Bronchial epithelial cell (primary cell): ENCODE data around the gene ELOA2. TPM values are rescaled to one million over a fixed set of nuclear protein-coding genes. Genes with fewer than 3 reads are reported as not detected.

Experiments
- DNase-seq: peaks from one replicate; pipeline ENCODE4 v3.0.0-alpha.2; 2010; ENCODE audit warnings: low read depth
- FAIRE-seq: peaks from 2 replicates; lab custom pipeline; 2011; peaks lifted over from hg19 to GRCh38; lab: Jason Lieb, UNC
- H3K27me3 ChIP-seq: 2 replicates; pipeline ENCODE4 v1.5.1; 2011; ENCODE audit warnings: low read length; ENCODE audit not compliant: control insufficient read depth, insufficient read depth
- H3K36me3 ChIP-seq: 2 replicates; pipeline ENCODE4 v1.5.1; 2011; ENCODE audit warnings: low read length; ENCODE audit not compliant: control insufficient read depth, insufficient read depth
- H3K4me3 ChIP-seq: 2 replicates; pipeline ENCODE4 v1.5.1; 2011; ENCODE audit warnings: mild to moderate bottlenecking, low read depth, low read length, control low read depth
- CTCF ChIP-seq: IDR thresholded peaks from 2 replicates; pipeline ENCODE4 v1.5.1; 2011; ENCODE audit warnings: mild to moderate bottlenecking, moderate library complexity, low read length, control low read depth, inconsistent platforms; ENCODE audit not compliant: insufficient read depth, severe bottlenecking
- total RNA-seq: library from RNA; depleted of rRNA; stranded (reverse); fragments of >200 nt; gene quantifications from 2 replicates; pipeline ENCODE4 v1.2.1, GENCODE V29; 2014

Gene ELOA2, protein sequence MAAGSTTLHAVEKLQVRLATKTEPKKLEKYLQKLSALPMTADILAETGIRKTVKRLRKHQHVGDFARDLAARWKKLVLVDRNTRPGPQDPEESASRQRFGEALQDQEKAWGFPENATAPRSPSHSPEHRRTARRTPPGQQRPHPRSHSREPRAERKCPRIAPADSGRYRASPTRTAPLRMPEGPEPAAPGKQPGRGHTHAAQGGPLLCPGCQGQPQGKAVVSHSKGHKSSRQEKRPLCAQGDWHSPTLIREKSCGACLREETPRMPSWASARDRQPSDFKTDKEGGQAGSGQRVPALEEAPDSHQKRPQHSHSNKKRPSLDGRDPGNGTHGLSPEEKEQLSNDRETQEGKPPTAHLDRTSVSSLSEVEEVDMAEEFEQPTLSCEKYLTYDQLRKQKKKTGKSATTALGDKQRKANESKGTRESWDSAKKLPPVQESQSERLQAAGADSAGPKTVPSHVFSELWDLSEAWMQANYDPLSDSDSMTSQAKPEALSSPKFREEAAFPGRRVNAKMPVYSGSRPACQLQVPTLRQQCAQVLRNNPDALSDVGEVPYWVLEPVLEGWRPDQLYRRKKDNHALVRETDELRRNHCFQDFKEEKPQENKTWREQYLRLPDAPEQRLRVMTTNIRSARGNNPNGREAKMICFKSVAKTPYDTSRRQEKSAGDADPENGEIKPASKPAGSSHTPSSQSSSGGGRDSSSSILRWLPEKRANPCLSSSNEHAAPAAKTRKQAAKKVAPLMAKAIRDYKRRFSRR
- not detected in 2 replicates for total RNA-seq

GRCh38 chr18:47035156-47035671, at the start of gene ELOA2:
ELOA2 (minus strand) TSS chr18:47035621; CDS start chr18:47035264, 357 bp downstream.
- no peak for FAIRE-seq
- TF ChIP-seq CTCF: no peak
- Histone ChIP-seq H3K36me3 (no peaks in the 10 kb centered on the region), H3K4me3 (no peak within 1 kb of the TSS), H3K27me3 (no peaks in the 10 kb centered on the region)
- no peak for DNase-seq

DNA sequence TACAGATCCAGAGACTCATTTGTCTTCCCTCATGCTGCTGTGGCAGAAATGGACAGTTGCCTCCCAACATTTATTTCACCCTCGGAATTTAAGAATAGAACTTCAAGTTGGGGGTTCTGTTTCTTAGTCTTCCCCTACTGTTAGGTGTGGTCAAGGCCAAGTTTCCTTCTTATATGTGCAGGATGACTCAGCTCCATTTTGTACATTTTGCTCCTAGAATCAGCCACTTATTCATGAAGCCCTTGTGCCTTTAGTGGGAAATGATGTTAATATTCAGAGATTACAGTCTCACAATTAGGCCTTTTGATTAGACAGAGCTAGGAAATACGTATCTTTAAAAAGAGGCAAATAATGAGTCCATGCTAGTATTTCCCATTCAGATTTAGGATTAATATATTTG, 46.2 kb upstream of the ELOA2 start:
- Histone ChIP-seq H3K27me3 (no peaks in the 10 kb centered on the region), H3K4me3 (no peak overlapping the region), H3K36me3 (no peaks in the 10 kb centered on the region)
- TF ChIP-seq CTCF: no peak
- DNase-seq (peak; percentile 13), FAIRE-seq (no peak)

GRCh38 chr18:47080872-47081271, 45.5 kb upstream of the ELOA2 start:
- H3K4me3 ChIP-seq: no peak overlapping the region
- H3K27me3 ChIP-seq: no peaks in the 10 kb centered on the region
- no peak for TF ChIP-seq CTCF
- FAIRE-seq (no peak), DNase-seq (no peak)
- H3K36me3 ChIP-seq: no peaks in the 10 kb centered on the region

DNA sequence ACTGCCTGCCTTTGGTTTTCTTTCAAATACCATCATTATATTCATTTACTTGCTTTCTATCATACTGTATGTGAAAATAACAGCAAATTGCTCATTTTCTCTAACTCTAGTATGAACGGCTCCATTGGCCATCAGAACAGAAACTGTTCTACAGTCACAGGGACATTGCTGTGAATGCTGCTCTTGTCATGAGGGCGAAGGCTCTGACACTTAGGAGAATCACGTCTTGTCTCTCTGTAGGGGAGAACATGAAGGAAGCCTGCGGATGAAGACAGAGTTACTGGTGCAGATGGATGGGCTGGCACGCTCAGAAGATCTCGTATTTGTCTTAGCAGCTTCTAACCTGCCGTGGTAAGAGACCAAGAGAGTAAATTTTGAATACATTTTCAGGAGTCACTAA, 41.7 kb upstream of the ELOA2 start:
- Histone ChIP-seq H3K27me3 (no peaks in the 10 kb centered on the region), H3K36me3 (no peaks in the 10 kb centered on the region), H3K4me3 (no peak overlapping the region)
- DNase-seq: no peak
- TF ChIP-seq CTCF: no peak
- FAIRE-seq: no peak

DNA sequence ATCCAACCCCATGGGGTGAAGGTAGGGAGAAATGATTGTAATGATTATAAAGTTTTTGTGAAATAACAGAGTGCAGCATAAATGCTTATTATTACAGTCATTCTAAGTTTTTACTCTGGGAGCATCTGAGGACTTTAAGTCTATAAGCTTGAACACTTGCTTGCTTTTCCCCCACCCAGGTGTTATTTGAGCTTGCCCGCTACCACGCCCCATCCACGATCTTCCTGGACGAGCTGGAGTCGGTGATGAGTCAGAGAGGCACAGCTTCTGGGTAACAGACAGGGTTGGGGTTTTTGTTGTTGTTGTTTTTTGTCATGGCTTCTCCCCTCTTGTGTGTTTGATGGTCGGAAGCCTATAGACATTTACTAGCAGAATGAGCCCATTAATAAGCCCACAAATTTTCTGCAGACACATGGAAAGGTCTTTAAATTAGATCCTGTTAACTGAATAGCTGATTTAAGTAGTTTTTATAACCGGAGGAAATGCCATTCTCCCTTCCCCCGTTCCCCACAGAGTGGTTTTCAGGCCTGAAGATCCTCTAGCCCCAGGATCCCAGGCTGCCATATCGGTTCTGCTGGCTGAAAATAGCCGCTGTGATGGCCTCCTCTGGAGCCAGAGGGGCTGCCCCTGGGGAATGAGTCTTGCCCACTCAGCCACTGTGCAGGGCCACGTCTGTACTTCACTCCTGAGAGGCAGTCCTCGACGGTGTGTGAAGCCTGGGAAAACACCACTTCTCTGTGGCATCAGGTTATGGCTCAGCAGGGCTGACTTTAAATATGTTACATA, 39.9 kb upstream of the ELOA2 start:
- Histone ChIP-seq H3K36me3 (no peaks in the 10 kb centered on the region), H3K4me3 (no peak overlapping the region), H3K27me3 (no peaks in the 10 kb centered on the region)
- TF ChIP-seq CTCF: no peak
- DNase-seq: peak; percentile 68
- no peak for FAIRE-seq
